Glomerular endothelial cell (primary cell): Measurements from ENCODE around the gene STAC. TPM values are rescaled to one million over a fixed set of nuclear protein-coding genes. Genes with fewer than 3 reads are reported as not detected.
"Not testable (repeated sequence)": the region's sequence is repeated elsewhere in the genome, so short reads cannot be mapped to it uniquely, and the experiment has no call there.

Experiments used
- DNase-seq: peaks from one replicate; pipeline ENCODE4 v3.0.0-alpha.2; 2011; ENCODE audit warnings: low read depth, low spot score; ENCODE audit errors: extremely low read depth
- total RNA-seq: library from RNA; depleted of rRNA; stranded (reverse); fragments of >200 nt; gene quantifications from 2 replicates; pipeline ENCODE4 v1.2.3, GENCODE V29; 2015

STAC gene
- total RNA-seq, 1 donor from 2014 or later, result 7.4 TPM

DNA sequence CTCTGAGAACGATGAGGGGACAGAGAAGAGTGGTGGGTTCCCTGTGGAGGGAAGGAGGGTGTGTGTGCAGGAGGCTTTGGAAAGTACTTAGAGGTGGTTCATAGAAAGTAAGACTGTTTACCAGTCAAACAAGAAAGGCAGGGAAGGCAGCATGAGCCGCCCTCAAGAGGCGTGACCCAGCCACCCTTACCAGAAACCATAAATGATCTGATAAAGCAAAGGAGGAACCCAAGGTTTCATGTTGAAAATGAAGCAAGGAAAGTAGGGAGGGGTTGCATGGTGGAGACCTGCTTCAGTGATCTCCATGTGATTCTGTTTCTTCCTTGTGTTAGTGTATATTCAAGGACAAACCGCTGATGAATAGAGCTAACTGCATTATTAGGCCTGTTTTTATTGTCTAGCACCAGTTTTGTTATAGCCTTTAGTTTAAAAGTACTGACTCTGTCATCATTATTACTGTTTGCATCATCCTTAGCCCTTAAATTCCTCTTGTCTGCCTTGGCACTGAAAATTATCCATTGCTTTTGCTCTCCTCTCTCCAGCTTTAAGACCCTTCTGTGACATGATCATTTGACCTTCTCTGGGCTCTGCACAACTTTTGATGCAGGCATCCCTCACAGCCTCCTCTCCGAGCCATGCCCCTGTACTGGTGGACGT lies 96.1 kb downstream of the STAC start:
- no peak for DNase-seq

DNA sequence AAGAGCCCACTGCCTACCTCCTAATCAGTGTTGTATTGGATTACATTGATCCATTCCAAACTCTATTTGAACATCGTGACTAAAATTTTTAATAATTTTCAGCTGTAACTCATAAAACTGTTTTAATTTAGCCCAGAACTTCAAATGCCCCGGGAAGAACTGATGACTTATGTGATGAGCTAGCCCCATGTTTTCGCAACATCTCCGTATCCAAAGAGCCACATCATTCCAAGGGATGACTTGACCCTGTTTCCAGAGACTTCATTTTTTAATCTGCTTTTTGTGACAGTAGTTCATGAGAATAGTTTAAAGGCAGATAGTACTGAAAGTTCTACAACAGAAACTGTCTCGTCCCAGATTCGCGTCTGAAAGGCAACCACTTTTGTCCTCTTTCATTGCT lies 97.4 kb downstream of the STAC start:
- DNase-seq, result no peak

DNA sequence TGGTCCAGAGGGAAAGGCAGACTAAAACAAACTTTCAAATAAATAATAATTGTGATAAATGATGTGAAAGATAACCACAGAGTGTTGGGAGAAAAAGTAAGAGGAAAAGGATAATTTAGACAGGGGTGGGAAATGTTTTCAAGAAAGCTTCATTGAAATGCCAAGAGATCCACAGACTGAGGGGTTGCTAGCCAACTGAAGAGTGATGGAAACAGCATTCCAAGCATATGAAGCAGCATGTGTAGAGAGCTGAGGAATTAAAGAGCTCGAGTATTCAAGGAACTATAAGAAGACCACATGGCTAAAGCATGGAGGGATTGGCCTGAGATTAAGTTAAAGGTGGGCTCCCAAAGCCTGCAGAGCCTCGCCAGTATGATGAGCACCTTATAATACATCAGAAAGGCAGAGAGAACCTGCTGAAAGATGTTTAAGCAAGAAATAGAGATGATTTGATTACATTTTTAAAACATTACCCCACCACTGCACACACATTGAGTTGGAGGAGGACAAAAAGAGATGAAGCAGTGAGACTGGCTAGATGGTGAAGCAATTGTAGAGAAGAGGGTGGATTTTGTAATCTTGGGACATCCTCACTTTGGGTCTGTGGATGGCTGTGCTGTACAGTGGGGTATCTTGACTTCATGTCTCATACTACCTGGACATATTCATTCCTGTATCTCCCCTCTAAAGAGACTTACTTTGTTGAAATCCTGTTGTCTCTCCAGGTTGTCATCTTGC lies 100.8 kb downstream of the STAC start:
- DNase-seq, result no peak

DNA sequence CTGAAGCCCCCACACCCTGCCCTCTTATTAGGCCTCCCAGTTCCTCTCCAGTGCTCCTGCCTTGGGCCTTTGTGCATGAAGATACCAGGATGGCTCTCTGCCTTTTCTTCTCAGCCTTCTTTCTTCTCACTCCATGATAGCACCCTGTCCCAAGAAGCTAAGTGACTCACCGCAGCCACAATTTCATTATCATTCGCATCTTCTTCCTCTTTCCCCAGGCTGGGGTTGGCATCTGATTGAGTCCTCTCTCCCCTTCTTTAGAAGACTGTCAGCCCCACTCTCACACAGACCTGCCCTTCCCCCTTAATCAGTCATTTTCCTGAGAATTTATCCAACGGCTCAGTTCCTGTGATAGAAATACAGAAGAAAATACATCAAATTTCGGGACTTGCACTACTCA lies 102.0 kb downstream of the STAC start:
- no peak for DNase-seq

DNA sequence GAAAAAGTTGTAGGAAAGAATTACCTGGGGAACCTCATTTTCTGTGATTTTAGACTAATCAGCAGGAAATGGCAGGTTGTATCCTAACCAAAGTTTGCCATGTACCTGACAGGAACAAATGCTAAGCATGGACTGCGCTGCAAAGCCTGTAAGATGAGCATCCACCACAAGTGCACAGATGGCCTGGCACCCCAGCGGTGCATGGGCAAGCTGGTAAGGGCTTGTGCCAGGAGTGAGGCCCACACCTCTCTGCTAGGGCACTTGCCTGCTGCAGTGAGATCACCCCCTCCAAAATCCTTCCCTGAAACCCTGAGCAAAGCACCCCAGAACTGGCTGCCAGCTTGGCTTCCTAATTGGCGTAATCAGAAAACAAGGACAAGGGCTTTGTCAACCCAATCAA lies 102.6 kb downstream of the STAC start:
- DNase-seq, result no peak

DNA sequence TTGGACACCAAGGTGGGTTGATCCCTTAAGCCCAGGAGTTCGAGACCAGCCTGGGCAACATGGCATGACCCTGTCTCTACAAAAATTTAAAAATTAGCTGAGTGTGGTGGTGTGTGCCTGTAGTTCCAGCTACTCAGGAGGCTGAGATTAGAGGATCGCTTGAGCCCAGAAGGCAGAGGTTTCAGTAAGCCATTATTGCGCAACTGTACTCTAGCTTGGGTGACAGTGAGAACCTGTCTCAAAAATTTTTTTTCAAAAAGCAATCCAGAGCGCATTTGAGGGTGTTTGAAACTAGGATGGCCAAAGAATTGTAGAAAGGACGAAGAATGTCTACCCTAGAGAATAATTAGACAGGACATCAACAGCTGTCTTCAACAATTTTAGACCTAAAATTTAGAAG lies 103.4 kb downstream of the STAC start:
- no peak for DNase-seq

DNA sequence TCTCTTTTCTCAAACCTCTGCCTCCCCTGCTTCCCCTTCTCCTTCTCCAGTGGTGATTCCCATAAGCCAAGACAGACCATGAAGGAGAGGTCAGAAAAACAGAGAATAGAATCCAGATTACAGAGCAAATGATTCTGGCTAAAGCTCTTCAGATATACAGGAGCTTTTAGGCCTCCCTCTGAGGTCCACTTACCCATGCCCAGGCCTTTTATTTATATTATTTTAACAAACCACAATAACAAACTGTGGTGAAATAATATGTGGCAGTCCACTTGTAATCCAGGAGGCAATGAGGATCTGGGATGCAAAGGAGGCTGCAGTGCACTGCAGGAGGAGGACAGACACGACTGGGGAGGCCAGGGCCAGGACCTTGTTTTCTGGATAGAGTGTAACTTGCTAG lies 104.1 kb downstream of the STAC start:
- DNase-seq, result no peak

DNA sequence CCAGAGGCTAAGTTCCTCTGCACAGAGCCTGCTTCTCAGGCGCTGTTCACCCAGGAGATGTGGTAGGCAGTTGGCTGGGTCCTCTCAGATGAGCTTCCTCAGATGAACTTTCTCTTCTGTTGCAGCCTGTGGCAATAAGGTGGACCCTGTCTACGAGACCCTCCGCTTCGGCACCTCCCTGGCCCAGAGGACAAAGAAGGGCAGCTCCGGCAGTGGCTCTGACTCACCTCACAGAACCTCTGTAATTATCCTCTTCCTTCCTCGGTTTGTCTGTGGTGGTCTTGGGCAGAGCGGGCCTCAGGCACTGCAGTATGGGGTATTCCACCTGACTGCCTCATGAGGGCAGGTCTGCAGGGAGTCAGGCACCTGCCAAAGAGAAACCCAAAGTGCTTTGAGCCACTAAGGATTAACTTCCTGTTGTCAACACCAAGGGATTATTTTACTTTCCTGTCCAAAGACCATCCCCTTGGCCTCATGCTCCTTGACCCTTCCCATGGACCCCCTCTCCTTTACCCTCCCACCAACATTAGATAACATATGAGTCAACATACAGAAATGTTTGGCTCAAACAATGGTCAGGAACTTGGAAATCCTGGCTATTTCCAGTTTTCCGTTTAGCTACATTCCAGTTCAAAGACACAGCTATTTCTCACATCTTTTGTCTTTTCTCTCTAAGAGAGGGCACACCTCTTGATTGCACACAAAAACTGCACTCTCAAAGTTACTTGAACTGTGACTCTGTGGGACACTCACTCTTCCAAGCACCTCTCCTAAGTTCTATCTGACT lies 105.9 kb downstream of the STAC start:
- DNase-seq, result no peak

DNA sequence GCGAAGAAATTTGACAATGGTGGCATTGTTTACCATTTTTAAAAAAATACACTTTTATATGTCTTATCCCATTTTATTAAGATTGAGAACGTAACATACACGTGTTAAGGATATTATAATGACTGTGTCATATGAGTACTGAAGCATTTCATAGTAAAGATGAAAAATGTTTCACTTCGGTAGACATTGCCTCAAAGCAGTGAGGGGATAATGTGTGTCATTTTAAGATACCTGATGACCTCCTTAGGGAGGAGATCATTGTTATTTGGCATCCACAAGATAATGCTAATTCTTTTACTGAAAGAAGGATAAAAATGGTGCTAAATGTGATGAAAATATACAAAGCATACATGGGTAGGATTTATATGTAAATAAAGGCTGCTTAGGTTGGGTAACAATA lies 107.3 kb downstream of the STAC start:
- no peak for DNase-seq

DNA sequence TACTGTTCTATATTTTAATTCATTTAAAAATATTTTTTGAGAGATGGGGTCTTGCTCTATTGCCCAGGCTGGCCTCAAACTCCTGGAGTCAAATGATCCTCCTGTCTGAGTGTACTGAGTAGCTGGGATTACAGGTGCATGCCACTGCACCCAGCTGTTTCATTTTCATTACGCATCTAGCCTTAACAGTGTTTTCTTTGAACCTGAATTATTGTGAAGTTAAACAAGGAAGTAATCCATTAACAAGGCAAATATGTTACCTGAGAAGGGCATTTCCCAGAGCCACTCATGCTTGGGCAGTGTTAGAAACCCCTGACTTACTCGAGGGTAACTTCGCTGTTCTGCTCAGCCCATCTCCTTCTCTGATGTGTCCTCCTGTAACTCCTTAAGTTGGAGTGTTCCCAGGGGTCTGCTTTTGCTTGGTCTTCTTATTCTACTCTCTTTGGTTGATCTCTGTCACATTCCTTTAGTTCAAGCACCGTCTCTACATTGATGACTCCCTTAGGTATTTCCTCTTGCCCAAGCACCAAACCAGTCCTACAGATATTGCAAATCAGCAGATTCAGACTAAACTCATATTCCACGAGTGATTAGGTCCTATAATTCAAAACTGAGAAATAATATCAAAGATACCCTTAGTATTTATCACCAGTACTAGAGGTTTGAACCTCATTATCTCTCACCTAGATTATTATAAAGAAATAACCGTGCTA lies 107.9 kb downstream of the STAC start:
- no peak for DNase-seq

DNA sequence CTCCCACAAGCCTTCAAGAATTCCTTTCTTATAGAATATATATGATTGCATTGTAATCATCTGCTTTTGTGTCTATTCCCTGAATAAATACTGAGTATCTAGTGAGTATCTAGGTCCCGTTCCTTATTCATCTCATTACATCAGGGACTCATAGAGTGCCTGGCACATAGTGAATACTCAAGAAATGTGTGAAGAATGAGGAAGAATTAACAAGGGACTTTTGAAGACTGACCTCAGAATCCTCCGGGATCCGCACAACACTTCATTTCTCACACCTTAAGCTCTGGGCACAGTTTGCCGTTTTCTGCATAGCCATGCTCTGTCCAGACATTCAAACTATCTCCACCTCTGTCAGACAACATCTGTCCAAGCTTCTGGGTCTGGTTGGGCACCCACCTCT lies 108.8 kb downstream of the STAC start:
- DNase-seq, result no peak

DNA sequence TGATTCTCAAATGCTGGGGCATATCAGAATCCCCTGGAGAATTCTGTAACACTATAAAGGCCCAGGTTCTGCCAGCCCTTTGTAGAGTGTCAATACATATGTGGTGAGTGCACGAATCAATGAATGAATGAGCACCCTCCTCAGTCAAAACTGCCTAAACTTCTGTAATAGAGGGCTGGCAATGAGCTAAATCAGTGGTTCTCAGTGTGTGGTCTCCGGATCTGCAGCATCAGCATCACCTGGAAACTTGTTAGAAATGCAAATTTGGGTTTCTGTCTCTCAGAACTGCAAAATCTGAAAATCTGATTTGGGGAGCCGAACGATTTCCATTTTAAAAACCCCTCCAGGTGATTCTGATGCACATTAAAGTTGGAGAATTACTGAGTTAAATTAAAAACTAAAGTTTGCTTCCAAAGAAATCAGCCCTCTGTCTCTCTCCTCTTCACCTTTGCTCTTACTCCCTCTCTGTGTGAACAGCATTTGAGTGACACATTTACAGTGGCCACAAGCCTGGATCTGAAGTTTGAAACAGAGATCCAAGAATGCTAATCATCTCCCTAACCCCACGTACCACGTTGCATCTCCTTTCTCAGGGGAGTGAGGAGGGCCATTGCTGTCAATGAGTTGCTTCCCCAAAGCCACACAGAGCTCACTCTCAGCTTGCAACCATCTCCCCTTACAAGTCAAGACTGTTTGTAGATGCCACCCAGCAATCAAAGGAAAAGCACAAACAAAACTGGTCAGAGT lies 109.5 kb downstream of the STAC start:
- no peak for DNase-seq

DNA sequence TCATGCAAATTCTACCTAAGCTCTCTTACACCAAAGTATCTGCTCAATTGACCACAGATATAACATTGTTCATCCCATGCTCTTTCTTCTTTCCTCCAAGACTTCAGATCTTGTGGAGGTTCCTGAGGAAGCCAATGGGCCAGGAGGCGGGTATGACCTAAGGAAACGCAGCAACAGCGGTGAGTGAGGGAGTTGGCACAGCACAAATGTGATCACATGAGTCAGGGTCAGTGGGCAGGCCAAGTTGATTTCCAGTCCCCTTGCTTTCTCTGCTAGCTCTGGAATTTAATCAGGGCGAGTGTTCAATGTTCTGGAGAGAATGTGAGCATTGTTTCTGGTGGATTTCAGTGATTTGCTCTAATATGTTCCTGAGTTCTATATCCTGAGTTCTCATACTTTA lies 112.7 kb downstream of the STAC start:
- DNase-seq, result no peak

DNA sequence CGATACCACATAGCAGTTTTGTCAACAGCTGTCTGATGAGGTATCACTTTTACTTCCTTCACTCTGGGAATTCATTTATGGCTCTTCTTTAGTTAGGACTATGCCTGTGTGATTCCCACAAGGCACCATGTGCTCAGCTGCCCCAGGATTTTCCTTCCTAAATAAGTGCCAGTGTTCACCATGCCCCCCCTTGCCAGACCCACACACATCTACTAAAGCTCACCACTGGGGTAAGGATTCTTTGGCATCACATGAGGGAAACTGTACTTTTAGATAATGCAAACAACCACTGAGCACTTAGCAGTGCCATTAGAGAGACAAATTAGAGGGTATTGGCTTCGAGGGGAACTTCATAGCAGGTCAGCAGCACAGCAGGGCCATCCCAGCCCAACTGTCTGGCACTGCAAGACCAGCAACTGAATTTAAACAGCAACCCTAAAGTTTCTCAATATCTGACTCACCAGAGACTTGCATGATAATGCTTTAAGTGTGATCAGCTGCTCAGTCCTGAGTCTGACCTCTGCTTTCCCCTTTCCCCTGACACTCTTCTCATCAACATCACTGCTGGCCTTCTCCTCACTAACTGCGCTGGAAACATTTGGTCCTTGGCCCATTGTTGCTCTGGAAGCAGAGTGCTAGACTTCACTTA lies 114.3 kb downstream of the STAC start:
- no peak for DNase-seq

DNA sequence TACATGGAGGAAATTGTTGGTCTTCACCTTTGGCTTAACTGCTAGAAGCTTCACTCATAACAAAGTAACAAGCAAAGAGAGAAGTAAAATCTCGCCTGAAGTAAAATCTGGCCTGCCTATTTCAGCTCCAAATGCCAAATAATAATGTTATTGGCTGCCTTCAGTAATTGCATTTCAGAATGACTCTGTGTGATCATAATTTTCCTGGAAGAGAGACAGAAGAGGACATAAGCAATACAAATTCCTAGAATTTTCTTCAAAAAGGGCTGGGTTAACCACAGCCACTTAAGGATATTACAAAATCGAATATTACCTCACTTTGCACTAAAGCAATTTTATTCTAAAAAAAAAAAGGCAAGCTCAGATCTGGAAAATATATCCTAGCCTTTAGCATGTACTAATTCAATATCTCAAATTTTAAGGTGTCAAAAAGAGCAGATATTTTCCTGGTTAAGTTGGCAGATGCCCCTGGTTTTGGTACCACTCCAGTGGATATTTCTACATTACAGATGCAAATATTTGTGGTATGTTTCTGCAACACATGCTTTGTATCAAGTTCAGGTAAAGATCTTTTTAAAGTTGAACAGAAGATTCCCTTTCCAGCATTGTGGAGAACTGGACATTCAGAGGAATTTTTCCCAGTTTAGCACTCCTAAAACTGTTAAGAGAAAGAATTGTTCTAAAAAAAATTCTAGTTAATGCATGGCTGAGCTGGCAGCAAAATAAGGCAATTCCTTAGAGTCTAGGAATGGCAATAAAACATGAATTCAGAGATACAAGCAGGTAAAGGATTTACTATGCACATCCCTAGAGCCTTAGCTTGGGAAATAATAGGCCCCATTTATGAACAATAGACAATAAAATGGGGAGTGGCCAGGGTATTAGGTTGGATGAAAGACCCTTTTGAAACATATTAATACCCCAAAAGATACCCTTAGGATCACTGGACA lies 116.7 kb downstream of the STAC start:
- DNase-seq, result no peak

DNA sequence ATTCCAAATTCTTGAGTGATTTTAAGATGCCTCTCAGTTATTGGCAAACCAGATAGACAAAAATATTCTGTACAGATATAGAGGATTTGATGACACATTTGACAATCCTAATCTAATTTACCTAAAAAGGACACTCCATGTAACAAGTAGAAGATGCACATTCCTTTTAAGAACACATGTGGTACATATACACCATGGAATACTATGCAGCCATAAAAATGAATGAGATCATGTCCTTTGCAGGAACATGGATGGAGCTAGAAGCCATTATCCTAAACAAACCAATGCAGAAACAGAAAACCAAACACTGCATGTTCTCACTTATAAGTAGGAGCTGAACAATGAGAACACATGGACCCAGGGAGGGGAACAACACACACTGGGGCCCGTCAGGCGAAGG lies 119.7 kb downstream of the STAC start:
- not testable (repeated sequence) for DNase-seq

DNA sequence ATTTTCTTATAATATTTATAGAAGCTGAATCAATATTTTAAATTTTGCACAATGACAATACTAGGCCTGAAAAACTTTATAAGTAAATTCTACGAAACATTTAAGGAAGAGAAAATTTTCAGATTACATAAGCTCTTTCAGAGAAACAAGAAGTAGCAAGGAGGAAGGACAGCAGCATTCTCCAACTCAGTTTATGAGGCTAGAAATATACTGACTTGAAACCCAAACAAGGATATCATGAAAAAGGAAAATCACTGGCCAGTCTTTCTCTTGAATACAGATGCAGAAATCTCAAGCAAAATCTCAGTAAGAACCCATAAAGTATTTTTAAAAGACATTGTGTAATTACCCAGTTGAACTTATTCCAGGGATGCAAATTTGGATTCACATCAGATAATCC lies 121.3 kb downstream of the STAC start:
- no peak for DNase-seq

DNA sequence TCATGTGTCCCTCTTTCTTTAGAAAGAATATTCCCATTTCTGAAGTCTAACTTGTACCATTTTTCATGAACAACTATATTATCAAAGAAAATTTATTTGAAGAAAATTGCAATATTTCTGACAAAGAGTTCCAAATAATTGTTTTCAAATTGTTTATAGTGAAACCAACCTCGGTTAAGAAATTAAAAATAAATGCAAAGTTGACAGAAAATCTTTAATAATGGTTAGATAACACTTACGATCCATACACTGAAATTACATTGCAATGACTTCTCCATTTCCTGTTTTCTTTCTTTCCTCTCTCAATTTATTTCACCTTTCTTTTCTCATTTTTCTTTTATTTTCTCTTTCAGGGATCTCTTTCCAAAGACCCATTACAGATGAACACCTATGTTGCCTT lies 125.1 kb downstream of the STAC start:
- no peak for DNase-seq
